ENCODE results near the gene MIB1. TPM values are rescaled to one million over a fixed set of nuclear protein-coding genes. Genes with fewer than 3 reads are reported as not detected.
"Not testable (repeated sequence)": the region's sequence is repeated elsewhere in the genome, so short reads cannot be mapped to it uniquely, and the experiment has no call there.

The MIB1 gene
- total and polyA plus RNA-seq, 5 donors, result 3.7 to 29.5 (median 23.2) TPM

- ATAC-seq (no peak), DNase-seq (no peak)
- 94% methylated on average over 4 of the region's 4 CpGs for WGBS
- peaks cover 1% of the 10 kb centered on the region for H3K4me1 ChIP-seq (ENCODE audit: control insufficient read depth, insufficient read depth, low read length)
- no peak overlapping the region for H3K27ac ChIP-seq (ENCODE audit: low read length)
- no peak overlapping the region for H3K4me3 ChIP-seq (ENCODE audit: low read length)
- no peaks in the 10 kb centered on the region for H3K27me3 ChIP-seq (ENCODE audit: control insufficient read depth, insufficient read depth)
- intact Hi-C loops (cut with DNase I), result no loop called here
- H3K9me3 ChIP-seq (ENCODE audit: control insufficient read depth, low read length), result no peaks in the 10 kb centered on the region
Measured at GRCh38 chr18:21769206-21769605, 28.6 kb downstream of the MIB1 start.

GRCh38 chr18:21774722-21775121, 34.1 kb downstream of the MIB1 start:
- no peaks in the 10 kb centered on the region for H3K4me1 ChIP-seq (ENCODE audit: control insufficient read depth, insufficient read depth, low read length)
- ATAC-seq (no peak), DNase-seq (no peak)
- no peak overlapping the region for H3K27ac ChIP-seq (ENCODE audit: low read length)
- H3K9me3 ChIP-seq (ENCODE audit: control insufficient read depth, low read length), result no peaks in the 10 kb centered on the region
- 98% methylated on average over 7 of the region's 7 CpGs for WGBS
- H3K4me3 ChIP-seq (ENCODE audit: low read length), result no peak overlapping the region
- intact Hi-C loops (cut with DNase I), result no loop called here
- H3K27me3 ChIP-seq (ENCODE audit: control insufficient read depth, insufficient read depth), result no peaks in the 10 kb centered on the region

- no peak for DNase-seq
- H3K27ac ChIP-seq (ENCODE audit: low read length), result no peak overlapping the region
- H3K27me3 ChIP-seq (ENCODE audit: control insufficient read depth, insufficient read depth), result no peaks in the 10 kb centered on the region
- H3K4me1 ChIP-seq (ENCODE audit: control insufficient read depth, insufficient read depth, low read length), result no peaks in the 10 kb centered on the region
- 72% methylated on average over 2 of the region's 2 CpGs for WGBS
- no peaks in the 10 kb centered on the region for H3K9me3 ChIP-seq (ENCODE audit: control insufficient read depth, low read length)
- no peak for ATAC-seq
- intact Hi-C loops (cut with DNase I), result no loop called here
- no peak overlapping the region for H3K4me3 ChIP-seq (ENCODE audit: low read length)
Measured at GRCh38 chr18:21777814-21778213, 37.2 kb downstream of the MIB1 start.

- no peak overlapping the region for H3K27ac ChIP-seq (ENCODE audit: low read length)
- intact Hi-C loops (cut with DNase I), result no loop called here
- no peak for DNase-seq
- H3K4me1 ChIP-seq (ENCODE audit: control insufficient read depth, insufficient read depth, low read length), result no peaks in the 10 kb centered on the region
- no peaks in the 10 kb centered on the region for H3K27me3 ChIP-seq (ENCODE audit: control insufficient read depth, insufficient read depth)
- no peak overlapping the region for H3K4me3 ChIP-seq (ENCODE audit: low read length)
- ATAC-seq, result no peak
- no peaks in the 10 kb centered on the region for H3K9me3 ChIP-seq (ENCODE audit: control insufficient read depth, low read length)
Measured at GRCh38 chr18:21786526-21786925, 45.9 kb downstream of the MIB1 start.

- H3K9me3 ChIP-seq (ENCODE audit: control insufficient read depth, low read length); intact Hi-C loops (cut with DNase I); H3K4me1 ChIP-seq (ENCODE audit: control insufficient read depth, insufficient read depth, low read length); H3K27ac ChIP-seq (ENCODE audit: low read length); ATAC-seq; H3K4me3 ChIP-seq (ENCODE audit: low read length); DNase-seq; H3K27me3 ChIP-seq (ENCODE audit: control insufficient read depth, insufficient read depth): not testable (repeated sequence)
- 85% methylated on average over 2 of the region's 2 CpGs for WGBS
Measured at GRCh38 chr18:21796089-21796488, 55.5 kb downstream of the MIB1 start.

- ATAC-seq, result no peak
- DNase-seq, result no peak
- Histone ChIP-seq H3K4me1 (ENCODE audit: control insufficient read depth, insufficient read depth, low read length) (no peaks in the 10 kb centered on the region), H3K9me3 (ENCODE audit: control insufficient read depth, low read length) (no peaks in the 10 kb centered on the region), H3K27ac (ENCODE audit: low read length) (no peak overlapping the region), H3K27me3 (ENCODE audit: control insufficient read depth, insufficient read depth) (no peaks in the 10 kb centered on the region), H3K4me3 (ENCODE audit: low read length) (no peak overlapping the region)
- intact Hi-C loops (cut with DNase I), result no loop called here
Measured at GRCh38 chr18:21798126-21798525, 57.5 kb downstream of the MIB1 start.

- H3K9me3 ChIP-seq (ENCODE audit: control insufficient read depth, low read length), result no peaks in the 10 kb centered on the region
- H3K4me1 ChIP-seq (ENCODE audit: control insufficient read depth, insufficient read depth, low read length), result no peaks in the 10 kb centered on the region
- intact Hi-C loops (cut with DNase I), result no loop called here
- ATAC-seq (no peak), DNase-seq (no peak)
- no peak overlapping the region for H3K27ac ChIP-seq (ENCODE audit: low read length)
- H3K4me3 ChIP-seq (ENCODE audit: low read length), result no peak overlapping the region
- H3K27me3 ChIP-seq (ENCODE audit: control insufficient read depth, insufficient read depth), result no peaks in the 10 kb centered on the region
Measured at GRCh38 chr18:21799721-21800120, 59.1 kb downstream of the MIB1 start.

- no peaks in the 10 kb centered on the region for H3K27me3 ChIP-seq (ENCODE audit: control insufficient read depth, insufficient read depth)
- no peak for DNase-seq
- ATAC-seq, result no peak
- WGBS, result 76% methylated on average over 3 of the region's 3 CpGs
- no peaks in the 10 kb centered on the region for H3K9me3 ChIP-seq (ENCODE audit: control insufficient read depth, low read length)
- intact Hi-C loops (cut with DNase I), result no loop called here
- H3K4me1 ChIP-seq (ENCODE audit: control insufficient read depth, insufficient read depth, low read length), result no peaks in the 10 kb centered on the region
- H3K4me3 ChIP-seq (ENCODE audit: low read length), result no peak overlapping the region
- no peak overlapping the region for H3K27ac ChIP-seq (ENCODE audit: low read length)
Measured at GRCh38 chr18:21803495-21803894, 62.9 kb downstream of the MIB1 start.

- DNase-seq (peak in 2 of 3 donors; percentile 39 to 42), ATAC-seq (no peak)
- H3K9me3 ChIP-seq (ENCODE audit: control insufficient read depth, low read length), result no peaks in the 10 kb centered on the region
- H3K27ac ChIP-seq (ENCODE audit: low read length), result no peak overlapping the region
- WGBS, result 69% methylated on average over 9 of the region's 9 CpGs
- no peaks in the 10 kb centered on the region for H3K27me3 ChIP-seq (ENCODE audit: control insufficient read depth, insufficient read depth)
- no peak overlapping the region for H3K4me3 ChIP-seq (ENCODE audit: low read length)
- intact Hi-C loops (cut with DNase I), result no loop called here
- H3K4me1 ChIP-seq (ENCODE audit: control insufficient read depth, insufficient read depth, low read length), result no peaks in the 10 kb centered on the region
Measured at GRCh38 chr18:21805771-21806366, 65.3 kb downstream of the MIB1 start.

GRCh38 chr18:21808185-21808584, 67.6 kb downstream of the MIB1 start:
- Histone ChIP-seq H3K9me3 (ENCODE audit: control insufficient read depth, low read length) (no peaks in the 10 kb centered on the region), H3K4me1 (ENCODE audit: control insufficient read depth, insufficient read depth, low read length) (no peaks in the 10 kb centered on the region), H3K4me3 (ENCODE audit: low read length) (no peak overlapping the region), H3K27me3 (ENCODE audit: control insufficient read depth, insufficient read depth) (no peaks in the 10 kb centered on the region), H3K27ac (ENCODE audit: low read length) (no peak overlapping the region)
- WGBS, result 98% methylated on average over 3 of the region's 3 CpGs
- no peak for DNase-seq
- no peak for ATAC-seq
- intact Hi-C loops (cut with DNase I), result no loop called here

- intact Hi-C loops (cut with DNase I), result no loop called here
- 96% methylated on average over 2 of the region's 2 CpGs for WGBS
Measured at GRCh38 chr18:21809725-21810124, 69.1 kb downstream of the MIB1 start.

GRCh38 chr18:21815101-21815500, 74.5 kb downstream of the MIB1 start:
- no peaks in the 10 kb centered on the region for H3K4me1 ChIP-seq (ENCODE audit: control insufficient read depth, insufficient read depth, low read length)
- intact Hi-C loops (cut with DNase I), result no loop called here
- WGBS, result 100% methylated on average over 2 of the region's 2 CpGs

More at GRCh38 chr18:21809725-21810124, 69.1 kb downstream of the MIB1 start:
- Histone ChIP-seq H3K4me3 (ENCODE audit: low read length) (no peak overlapping the region), H3K9me3 (ENCODE audit: control insufficient read depth, low read length) (no peaks in the 10 kb centered on the region), H3K4me1 (ENCODE audit: control insufficient read depth, insufficient read depth, low read length) (no peaks in the 10 kb centered on the region), H3K27me3 (ENCODE audit: control insufficient read depth, insufficient read depth) (no peaks in the 10 kb centered on the region), H3K27ac (ENCODE audit: low read length) (no peak overlapping the region)
- no peak for DNase-seq
- ATAC-seq, result no peak

More at GRCh38 chr18:21815101-21815500, 74.5 kb downstream of the MIB1 start:
- Histone ChIP-seq H3K27ac (ENCODE audit: low read length) (no peak overlapping the region), H3K9me3 (ENCODE audit: control insufficient read depth, low read length) (no peaks in the 10 kb centered on the region), H3K4me3 (ENCODE audit: low read length) (no peak overlapping the region), H3K27me3 (ENCODE audit: control insufficient read depth, insufficient read depth) (no peaks in the 10 kb centered on the region)
- ATAC-seq (no peak), DNase-seq (no peak)
